ENCODE results near the gene PPP1R1B. TPM values are rescaled to one million over a fixed set of nuclear protein-coding genes. Genes with fewer than 3 reads are reported as not detected.

Gene PPP1R1B
- total RNA-seq, 1 donor from 2014 or later, result 0.55 TPM

DNA sequence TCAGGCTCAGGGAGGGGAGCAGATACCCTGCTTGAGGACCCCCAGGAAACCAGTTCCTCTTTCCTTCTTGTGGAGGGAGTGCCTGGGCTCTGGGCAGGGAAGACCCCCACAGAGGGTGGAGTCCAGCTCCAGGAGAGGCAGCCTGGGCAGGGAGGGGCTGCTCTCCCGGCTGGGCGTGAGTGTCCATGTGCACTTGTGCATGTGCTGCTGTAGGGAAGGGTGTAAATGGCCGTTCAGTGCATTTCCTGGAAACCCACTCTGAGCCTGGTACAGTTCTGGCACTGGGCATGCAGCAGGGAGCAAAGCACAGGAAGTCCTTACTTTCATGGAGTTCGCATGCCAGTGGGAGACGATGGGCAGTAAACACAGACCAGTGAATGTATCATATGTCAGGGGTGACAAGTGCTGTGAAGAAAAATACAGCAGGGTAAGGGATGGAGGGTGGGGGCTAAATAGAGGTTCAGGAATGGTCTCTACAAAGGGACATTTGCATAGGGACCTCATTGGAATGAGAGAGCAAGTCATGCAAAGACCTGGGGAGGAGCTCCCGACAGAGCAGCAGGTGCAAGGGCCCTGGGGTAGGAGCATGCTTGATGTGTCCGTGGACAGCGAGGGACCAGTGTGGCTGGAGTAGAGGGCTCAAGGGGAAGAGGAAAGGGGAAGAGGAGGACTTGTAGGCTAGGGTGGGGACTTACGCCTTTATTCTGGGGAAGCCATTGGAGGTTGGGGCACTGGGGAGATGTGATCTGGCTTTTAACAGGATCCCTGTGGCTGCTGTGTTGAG, 15.7 kb downstream of the PPP1R1B start:
- DNase-seq (no peak), ATAC-seq (no peak)
- intact Hi-C loops (cut with micrococcal nuclease), result no loop called here

DNA sequence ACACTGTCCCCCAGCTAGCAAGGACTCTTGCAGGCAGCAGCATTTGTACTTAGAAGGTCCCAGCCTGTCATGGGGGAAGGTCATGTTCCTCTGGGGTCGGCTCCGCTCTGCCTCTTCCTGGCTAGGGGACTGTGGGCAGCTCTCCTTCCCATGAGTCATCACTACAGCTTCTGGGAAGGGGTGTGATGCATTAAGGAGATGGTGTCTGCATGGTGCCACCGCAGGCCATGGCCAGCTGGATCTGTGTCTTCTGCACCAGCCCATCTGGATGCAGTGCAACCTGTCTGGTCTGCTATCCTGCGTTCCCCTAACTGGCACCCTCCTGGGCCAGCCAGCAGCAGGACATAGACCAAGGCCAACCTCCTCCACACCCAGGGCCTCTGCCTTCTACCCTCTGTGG, 16.5 kb downstream of the PPP1R1B start:
- intact Hi-C loops (cut with micrococcal nuclease), result no loop called here
- no peak for DNase-seq
- no peak for ATAC-seq

DNA sequence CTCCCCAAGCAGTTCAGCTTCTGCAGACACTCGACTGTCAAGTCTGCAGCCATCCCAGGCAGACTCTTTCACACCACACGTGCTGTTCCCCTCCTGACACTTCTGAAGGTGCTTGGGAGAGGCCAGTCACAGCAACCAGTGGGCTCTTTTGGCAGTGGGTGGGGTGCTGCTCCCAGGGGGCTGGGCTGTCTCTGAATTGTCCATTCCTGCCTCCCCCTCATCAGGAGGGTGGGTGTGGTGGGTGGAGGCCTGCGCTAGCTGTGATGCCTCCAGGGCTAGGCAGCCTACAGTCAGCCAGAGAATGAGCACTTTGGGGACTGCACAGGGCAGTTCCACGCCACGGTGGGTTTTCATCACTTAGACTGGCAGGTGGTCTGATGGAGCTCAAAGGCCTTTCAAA, 20.5 kb downstream of the PPP1R1B start:
- intact Hi-C loops (cut with micrococcal nuclease), result no loop called here
- peak; percentile 23 for ATAC-seq
- DNase-seq, result no peak

DNA sequence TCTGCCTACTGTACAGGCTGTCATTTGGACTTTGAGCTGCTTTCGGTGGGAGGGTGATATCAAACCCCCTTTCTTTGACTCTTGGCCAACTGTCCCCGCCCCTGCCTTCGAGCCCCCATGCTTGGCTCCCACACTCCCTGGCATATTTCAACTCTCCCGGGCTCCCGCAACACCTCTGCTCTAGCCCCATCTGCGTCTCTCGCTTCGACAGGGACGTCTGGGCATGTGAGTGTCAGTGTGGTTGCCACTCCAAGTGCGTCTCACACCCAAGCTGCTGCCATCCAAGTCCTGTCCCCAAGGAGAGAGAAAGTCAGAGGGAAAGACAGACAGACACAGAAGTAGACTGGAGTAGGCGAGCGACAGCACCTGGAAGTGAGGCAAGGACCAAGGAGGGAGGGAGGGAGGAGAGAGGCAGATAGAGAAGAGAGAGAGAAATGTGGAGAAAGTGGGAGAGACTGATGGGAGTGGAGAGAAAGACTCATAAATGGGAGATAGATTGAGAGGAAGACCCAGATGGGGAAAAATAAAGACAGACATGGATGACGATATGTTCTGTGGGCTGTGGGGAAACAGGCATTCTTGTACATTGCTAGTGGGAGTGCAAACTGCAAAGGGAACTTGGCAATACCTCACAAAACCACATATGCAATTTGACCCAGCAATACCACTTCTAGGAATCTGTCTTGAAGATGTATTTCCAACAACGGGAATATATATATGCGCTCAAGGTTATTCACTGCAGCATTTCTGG, 22.0 kb downstream of the PPP1R1B start:
- intact Hi-C loops (cut with micrococcal nuclease), result no loop called here
- ATAC-seq (no peak), DNase-seq (no peak)

DNA sequence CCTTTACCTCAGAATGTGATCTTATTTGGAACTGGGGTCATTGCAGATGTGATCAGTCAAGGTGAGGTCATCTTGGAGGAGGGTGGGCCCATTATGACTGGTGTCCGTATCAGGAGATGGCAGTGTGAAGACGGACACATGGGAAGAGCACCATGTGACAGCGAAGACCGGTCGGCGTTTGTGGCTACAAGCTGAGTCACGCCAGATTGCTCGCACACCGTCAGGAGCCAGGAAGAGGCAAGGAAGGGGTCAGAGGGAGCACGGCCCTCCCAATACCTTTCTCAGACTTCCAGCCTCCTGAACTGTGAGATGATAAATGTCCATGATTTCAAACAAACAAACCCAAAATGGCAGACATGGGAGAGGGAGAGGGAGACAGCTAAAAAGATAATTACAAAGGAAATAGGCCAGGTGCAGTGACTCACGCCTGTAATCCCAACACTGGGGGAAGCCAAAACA, 23.4 kb downstream of the PPP1R1B start:
- intact Hi-C loops (cut with micrococcal nuclease), result no loop called here
- no peak for DNase-seq
- no peak for ATAC-seq

DNA sequence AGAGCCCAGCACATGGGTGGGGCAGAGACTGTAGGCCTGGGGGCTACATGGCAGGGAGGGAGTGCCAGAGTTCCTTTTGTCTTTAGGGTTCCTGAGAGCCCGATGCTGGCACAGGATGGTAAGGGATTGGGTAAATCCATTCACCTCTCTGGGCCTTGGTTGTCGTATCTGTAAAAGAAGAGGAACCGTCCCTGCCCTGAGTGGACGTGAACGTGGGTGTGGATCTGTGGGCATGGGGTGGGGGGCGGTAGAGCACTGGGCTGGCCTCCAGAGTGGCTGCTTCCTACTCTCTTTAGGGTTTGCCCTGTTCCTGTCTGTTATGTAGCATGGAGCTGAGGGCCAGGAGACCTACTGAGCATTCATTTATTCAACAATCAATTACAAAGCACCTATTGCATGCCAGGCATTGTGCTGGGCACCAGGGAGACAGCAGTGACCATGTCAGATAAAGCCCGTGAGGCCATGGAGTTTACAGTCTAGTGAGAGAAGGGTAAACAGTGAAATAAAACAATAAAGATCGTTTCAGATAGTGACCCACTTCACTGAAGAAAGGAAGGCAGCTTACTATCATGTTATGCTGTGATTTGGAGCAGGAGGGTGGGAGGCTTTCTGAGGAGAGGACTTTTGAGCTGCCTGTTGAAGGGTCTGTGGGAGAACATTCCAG, 25.3 kb downstream of the PPP1R1B start:
- ATAC-seq (no peak), DNase-seq (no peak)
- intact Hi-C loops (cut with micrococcal nuclease), result no loop called here

DNA sequence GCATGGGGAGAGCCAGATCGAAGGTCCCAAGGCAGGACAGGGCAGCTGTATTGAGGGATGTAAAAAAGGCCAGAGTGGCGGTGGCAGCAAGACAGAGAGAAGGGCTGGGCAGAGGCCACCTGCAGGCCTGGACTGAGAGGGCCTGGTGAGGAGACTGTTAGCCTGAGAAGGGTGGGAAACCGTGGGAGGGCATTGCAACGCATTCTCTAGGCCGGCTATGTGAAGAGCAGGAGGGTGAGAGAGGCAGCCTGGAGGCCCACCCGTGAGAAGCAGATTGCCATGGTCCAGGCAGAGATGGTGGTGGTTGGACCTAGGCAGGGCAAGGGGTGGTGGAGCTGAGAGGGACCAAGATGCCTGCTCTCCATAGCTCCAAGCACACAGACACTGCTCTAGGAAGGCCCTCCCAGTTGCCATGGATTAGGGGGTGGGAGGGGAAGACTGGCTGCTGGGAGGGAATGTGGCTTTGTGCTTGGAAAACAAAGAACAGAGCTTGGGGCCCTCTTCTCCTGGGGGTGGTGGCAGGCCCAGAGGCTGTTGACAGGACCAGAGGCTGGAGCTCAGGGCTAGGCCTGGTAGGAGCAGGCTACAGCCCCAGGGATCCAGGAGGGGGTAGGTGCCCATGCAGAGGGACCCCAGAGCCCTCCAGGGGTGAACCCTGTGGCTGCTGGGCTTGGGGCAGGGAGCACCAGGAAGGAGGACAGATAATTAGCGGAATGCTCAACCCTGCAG, 26.0 kb downstream of the PPP1R1B start:
- DNase-seq, result no peak
- intact Hi-C loops (cut with micrococcal nuclease), result no loop called here
- ATAC-seq, result no peak

DNA sequence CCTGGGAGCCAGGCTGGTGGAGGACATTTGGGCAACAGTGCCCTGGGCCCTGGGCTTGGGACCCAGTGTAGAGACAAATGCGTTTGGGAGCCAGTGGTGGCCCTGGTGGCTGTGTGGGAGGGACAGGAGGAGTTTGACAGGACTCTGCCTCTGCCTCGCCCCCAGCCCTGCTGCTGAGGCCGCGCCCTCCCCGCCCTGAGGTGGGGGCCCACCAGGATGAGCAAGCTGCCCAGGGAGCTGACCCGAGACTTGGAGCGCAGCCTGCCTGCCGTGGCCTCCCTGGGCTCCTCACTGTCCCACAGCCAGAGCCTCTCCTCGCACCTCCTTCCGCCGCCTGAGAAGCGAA, 26.5 kb downstream of the PPP1R1B start:
- no peak for ATAC-seq
- DNase-seq, result no peak
- intact Hi-C loops (cut with micrococcal nuclease), result no loop called here

DNA sequence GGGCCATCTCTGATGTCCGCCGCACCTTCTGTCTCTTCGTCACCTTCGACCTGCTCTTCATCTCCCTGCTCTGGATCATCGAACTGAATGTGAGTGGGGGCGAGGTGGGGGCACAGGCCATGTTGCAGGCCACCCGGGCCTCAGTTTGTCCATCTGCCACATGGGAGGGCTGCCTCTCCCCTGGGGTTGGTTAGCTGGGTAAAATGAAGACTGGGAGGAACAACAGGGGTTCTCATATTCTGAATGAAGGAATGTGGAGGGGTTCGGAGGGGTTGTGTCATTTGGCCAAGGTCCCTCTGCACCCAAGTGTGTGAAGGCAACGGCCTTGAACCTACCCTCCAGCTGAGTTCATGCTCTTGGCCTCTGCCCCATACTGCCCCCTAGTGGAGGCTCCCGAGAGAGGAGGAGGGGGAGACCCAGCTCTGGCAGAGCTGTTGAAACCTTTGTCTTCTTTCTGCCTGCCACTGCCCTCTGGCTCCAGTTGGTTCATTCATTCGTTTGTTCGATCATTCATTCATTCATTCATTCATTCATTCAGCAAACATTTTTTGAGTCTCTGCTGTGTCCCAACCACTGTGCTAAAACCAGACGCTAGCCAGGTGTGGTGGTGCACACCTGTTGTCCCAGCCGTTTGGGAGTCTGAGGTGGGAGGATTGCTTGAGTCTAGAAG, 27.0 kb downstream of the PPP1R1B start:
- intact Hi-C loops (cut with micrococcal nuclease), result no loop called here
- DNase-seq (peak; percentile 75), ATAC-seq (peak; percentile 58)

DNA sequence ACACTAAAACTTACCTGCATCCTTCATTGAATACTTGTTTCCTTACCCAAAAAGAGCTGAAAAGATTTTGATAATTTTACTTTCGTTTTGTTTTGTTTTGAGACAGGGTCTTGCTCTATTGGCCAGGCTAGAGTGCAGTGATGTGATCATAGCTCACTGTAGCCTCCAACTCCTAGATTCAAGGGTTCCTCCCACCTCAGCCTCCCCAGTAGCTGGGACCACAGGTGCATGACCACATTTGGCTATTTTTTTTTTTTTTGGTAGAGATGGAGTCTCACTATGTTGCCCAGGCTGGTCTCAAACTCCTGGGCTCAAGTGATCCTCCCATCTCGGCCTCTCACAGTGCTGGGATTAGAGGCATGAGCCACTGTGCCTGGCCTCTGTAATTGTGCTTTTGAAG, 28.4 kb downstream of the PPP1R1B start:
- DNase-seq (no peak), ATAC-seq (no peak)
- intact Hi-C loops (cut with micrococcal nuclease), result no loop called here

DNA sequence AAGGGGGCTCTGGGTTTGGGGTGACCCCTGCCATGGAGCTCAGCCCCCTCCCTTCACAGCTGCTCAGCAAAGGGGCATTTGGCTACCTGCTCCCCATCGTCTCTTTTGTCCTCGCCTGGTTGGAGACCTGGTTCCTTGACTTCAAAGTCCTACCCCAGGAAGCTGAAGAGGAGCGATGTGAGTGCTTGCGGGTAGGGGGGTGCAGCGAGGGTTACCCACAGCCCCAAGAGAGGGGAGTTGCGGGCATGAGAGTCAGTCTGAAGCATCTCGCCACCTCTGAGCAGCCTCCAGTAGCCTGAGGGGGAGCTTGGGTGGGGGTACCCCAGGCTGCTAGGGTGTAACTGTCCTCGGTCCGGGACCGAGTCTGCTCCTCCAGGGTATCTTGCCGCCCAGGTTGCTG, 31.6 kb downstream of the PPP1R1B start:
- intact Hi-C loops (cut with micrococcal nuclease), result no loop called here
- no peak for ATAC-seq
- DNase-seq, result no peak

DNA sequence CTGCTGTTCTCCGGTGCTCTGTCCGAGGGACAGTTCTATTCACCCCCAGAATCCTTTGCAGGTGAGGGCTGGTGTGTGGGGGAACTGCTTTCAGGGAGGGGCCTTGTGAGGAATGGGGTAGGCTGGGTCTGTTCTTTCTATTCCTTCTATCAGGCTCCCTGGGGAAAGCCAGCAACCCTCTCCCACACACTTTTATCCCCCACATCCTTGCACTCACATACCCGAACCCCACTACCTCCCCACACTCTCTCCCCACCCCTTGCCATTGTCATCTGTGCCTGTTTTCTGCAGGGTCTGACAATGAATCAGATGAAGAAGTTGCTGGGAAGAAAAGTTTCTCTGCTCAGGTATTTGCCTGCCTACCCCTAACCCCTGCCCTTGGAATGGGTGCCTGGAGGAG, 32.0 kb downstream of the PPP1R1B start:
- intact Hi-C loops (cut with micrococcal nuclease), result no loop called here
- DNase-seq (no peak), ATAC-seq (no peak)

DNA sequence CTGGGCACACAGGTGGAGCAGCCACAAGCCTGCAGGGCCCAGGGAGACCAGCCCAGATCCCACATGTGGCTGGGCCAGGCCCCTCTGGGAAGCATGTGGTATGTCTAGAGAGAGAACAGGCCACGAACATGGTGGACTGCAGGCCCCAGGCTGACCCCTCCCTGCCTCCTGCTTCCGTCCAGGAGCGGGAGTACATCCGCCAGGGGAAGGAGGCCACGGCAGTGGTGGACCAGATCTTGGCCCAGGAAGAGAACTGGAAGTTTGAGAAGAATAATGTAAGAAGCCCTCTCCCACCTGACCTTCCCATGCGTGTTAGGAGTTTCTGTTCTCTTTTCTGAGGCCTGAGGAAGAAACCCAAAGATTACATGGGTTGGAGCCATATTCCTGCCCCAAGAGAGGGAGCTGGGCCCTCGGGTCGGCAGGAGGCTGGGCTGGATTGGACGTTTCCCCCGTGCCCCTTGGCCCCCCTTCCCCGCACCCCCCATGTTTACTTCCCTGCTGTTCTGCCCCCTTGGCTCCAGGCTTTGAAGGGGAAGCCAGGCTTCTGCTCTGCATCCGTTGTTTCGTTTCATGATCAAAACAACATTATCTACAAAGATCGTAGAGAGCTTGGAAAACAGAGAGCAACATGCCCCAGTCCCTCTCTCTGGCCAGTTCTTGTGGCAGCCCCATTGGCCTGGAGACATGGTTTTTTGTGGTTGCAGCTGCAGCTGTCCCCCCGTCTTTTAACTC, 32.7 kb downstream of the PPP1R1B start:
- intact Hi-C loops (cut with micrococcal nuclease), result no loop called here
- no peak for ATAC-seq
- peak; percentile 54 for DNase-seq

DNA sequence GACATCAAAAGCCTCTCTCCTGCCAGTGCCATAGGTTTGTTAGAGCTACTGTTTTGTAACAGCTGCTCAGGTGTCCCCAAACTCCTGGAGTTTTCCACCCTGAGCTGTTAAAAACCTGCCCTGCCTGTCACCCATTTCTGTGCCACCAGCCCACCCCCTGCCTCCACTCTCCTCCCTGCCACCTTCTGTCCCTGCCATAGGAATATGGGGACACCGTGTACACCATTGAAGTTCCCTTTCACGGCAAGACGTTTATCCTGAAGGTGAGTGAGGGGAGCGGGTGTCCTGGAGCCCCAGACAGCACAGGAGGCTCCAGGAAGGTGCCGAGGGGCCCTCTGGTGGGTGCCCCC, 33.2 kb downstream of the PPP1R1B start:
- intact Hi-C loops (cut with micrococcal nuclease), result no loop called here
- DNase-seq, result no peak

DNA sequence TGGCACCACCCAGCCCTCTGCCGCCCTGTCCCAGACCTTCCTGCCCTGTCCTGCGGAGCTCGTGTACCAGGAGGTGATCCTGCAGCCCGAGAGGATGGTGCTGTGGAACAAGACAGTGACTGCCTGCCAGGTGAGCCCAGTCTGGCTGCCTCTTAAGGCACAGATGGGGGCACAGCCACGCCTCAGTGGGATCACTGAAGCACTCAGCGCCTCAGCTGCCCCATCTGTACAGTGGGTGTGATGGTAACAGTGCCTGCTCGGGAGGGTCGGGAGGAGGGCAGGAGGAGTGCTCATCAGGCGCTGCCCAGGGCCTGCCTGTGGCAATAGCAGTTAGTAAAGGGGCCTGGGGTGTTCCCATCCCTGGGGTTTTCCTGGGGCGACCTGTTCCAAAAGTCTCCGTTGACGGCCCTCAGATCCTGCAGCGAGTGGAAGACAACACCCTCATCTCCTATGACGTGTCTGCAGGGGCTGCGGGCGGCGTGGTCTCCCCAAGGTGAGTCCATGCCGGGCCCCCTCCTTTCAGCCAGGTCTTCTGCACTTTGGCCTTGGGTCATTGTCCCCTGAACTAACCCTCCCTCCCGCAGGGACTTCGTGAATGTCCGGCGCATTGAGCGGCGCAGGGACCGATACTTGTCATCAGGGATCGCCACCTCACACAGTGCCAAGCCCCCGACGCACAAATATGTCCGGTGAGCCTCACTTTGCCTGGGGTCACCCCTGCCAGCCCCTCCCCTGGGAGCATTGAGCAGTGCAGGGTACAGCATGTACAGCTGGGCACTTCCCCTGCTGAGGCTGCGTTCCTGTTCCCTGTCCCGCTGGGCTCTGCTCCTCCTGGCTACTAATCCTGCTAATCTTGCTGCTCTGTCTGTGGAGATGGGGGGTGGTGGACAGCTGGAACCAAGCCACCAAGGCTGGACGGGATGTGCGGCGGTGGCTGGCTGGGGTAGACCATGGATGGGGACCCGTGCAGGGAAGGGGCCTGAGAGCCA, 33.9 kb downstream of the PPP1R1B start:
- ATAC-seq (peak; percentile 19), DNase-seq (peak; percentile 77)
- intact Hi-C loops (cut with micrococcal nuclease), result no loop called here

More for the DNA sequence above, 33.2 kb downstream of the PPP1R1B start:
- no peak for ATAC-seq

DNA sequence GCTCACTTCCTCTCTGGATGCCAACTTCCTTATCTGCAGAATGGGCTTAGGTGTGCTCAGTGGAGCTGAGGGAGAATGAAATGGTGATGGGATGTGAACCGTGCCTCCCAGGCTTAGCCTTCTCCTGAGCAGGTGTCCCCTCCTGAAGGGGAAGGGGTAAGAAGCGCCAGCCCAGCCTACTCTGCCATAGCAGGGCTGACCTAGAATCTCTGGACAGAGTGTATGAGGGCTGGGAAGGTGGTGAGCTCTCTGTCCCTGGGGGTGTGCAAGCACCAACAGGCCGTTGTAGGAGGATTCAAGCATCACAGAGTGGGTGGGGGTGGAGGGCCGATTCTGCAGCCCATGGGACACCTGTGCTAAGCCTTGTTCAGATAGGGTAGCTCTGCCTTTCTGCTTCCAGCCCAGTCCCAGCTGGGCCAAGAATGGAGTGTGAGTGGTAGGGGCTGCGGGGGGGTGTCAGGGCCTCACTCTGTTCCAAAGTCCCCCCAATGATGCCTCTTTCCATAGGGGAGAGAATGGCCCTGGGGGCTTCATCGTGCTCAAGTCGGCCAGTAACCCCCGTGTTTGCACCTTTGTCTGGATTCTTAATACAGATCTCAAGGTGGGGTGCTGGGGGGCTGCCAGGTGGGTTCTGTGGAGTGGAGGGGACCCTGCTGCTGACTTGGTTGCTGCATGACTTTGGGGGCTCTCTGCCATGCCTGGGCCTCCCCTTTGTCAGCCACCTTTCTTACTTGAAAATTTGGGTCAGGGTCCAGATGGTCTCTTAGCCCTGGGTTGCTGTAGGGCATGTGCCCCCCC, 35.2 kb downstream of the PPP1R1B start:
- no peak for ATAC-seq
- intact Hi-C loops (cut with micrococcal nuclease), result no loop called here
- no peak for DNase-seq
